GM12878 (cell line): ENCODE results near the gene COL18A1. TPM values are rescaled to one million over a fixed set of nuclear protein-coding genes. Genes with fewer than 3 reads are reported as not detected.

ENCODE experiments used
- ATAC-seq: fragments of 200-7000 bp; cut with Tn5 transposase; 3 replicates; pipeline ENCODE4 v1.9.1; 2020; ENCODE audit warnings: mild to moderate bottlenecking, moderate library complexity
- BruUV-seq: library from RNA; stranded (reverse); fragments of 400-500 nt; replicated peaks from 2 replicates; lab custom pipeline; 2021; lab: Mats Ljungman, UMichigan
- CTCF ChIA-PET: fragments of 300-600 bp; sonication (Branson Sonifier 250); formaldehyde crosslinking; extraction: SDS; loops from one replicate; lab custom pipeline; 2021; ENCODE audit warnings: inconsistent platforms; lab: Yijun Ruan, JAX
- POLR2A ChIA-PET: fragments of 350-600 bp; formaldehyde crosslinking; extraction: SDS; loops from one replicate; lab custom pipeline; 2021; ENCODE audit warnings: inconsistent platforms; lab: Charles Lee
- RAD21 ChIA-PET: fragments of 300-600 bp; sonication (Branson Sonifier 250); formaldehyde crosslinking; loops from one replicate; lab custom pipeline; 2023; ENCODE audit warnings: antibody characterized with exemption; ENCODE audit not compliant: unreplicated experiment; lab: Charles Lee
- SMC1A ChIA-PET: fragments of 300-600 bp; sonication (Branson Sonifier 250); formaldehyde crosslinking; loops from one replicate; lab custom pipeline; 2023; ENCODE audit not compliant: unreplicated experiment, uncharacterized antibody; lab: Charles Lee
- DNase-seq: peaks from one replicate; pipeline ENCODE4 v3.0.0-alpha.2; 2011; ENCODE audit warnings: low read depth, low spot score
- FAIRE-seq: peaks from 3 replicates; lab custom pipeline; 2011; peaks lifted over from hg19 to GRCh38; lab: Jason Lieb, UNC
- H2AFZ ChIP-seq: 2 replicates; pipeline ENCODE4 v1.6.0; 2011; ENCODE audit warnings: low read depth, low read length, control low read depth; ENCODE audit not compliant: control insufficient read depth
- H3K27ac ChIP-seq: 2 replicates; pipeline ENCODE4 v1.5.1; 2011; ENCODE audit warnings: control low read depth; ENCODE audit not compliant: control insufficient read depth, insufficient read depth
- H3K27me3 ChIP-seq, 2 experiments: replicated peaks in 1 of 2; 2 replicates each; pipeline versions ENCODE4 v1.6.0 to v1.6.1; 2011; ENCODE audit warnings: low read length in 1 of 2; ENCODE audit not compliant: control insufficient read depth in 2 of 2, insufficient read depth in 2 of 2
- H3K36me3 ChIP-seq, 2 experiments: 2 replicates each; pipeline ENCODE4 v1.5.1; 2011; ENCODE audit warnings: low read length in 1 of 2; ENCODE audit not compliant: control insufficient read depth in 2 of 2, insufficient read depth in 2 of 2
- H3K4me1 ChIP-seq: 2 replicates; pipeline ENCODE4 v1.6.1; 2011; ENCODE audit warnings: mild to moderate bottlenecking, low read length, moderate library complexity, mixed read lengths; ENCODE audit not compliant: control insufficient read depth, insufficient read depth
- H3K4me2 ChIP-seq: 2 replicates; pipeline ENCODE4 v1.6.0; 2011; ENCODE audit warnings: control low read depth; ENCODE audit not compliant: control insufficient read depth, insufficient read depth
- H3K4me3 ChIP-seq: fragments of 200-600 bp; sonication (generic); 2 replicates; pipeline ENCODE4 v1.5.1; 2016
- H3K79me2 ChIP-seq: 2 replicates; pipeline ENCODE4 v1.6.0; 2011; ENCODE audit warnings: low read length; ENCODE audit not compliant: control insufficient read depth, insufficient read depth
- H3K9ac ChIP-seq: 2 replicates; pipeline ENCODE4 v1.8.0; 2011; ENCODE audit warnings: low read length, control low read depth, mixed read lengths; ENCODE audit not compliant: control insufficient read depth, insufficient read depth
- H3K9me3 ChIP-seq: replicated peaks from 3 replicates; pipeline ENCODE4 v1.5.1; 2011; ENCODE audit warnings: mild to moderate bottlenecking, low read length; ENCODE audit not compliant: control insufficient read depth, insufficient read depth
- H4K20me1 ChIP-seq: 2 replicates; pipeline ENCODE4 v1.6.0; 2011; ENCODE audit not compliant: control insufficient read depth, insufficient read depth
- CEBPB ChIP-seq, 2 experiments: fragments of 150-350 bp in 1 of 2; IDR thresholded peaks; 2 replicates each; pipeline ENCODE4 v1.6.1; 2012 to 2014; ENCODE audit warnings: low read depth in 2 of 2, low read length in 2 of 2, borderline replicate concordance in 1 of 2, inconsistent platforms in 1 of 2
- E2F8 ChIP-seq: fragments of 450-650 bp; IDR thresholded peaks from 2 replicates; pipeline ENCODE4 v1.6.1; 2018; ENCODE audit warnings: mild to moderate bottlenecking, low read depth, moderate library complexity; ENCODE audit not compliant: partially characterized antibody
- EGR1 ChIP-seq, 2 experiments: IDR thresholded peaks; 1 replicate in 1 of 2; 2 replicates in 1 of 2; pipeline ENCODE4 v1.6.1; 2011 to 2012; ENCODE audit warnings: low read depth in 2 of 2, low read length in 2 of 2, borderline replicate concordance in 1 of 2, mild to moderate bottlenecking in 1 of 2, moderate library complexity in 1 of 2
- FOXM1 ChIP-seq: IDR thresholded peaks from 2 replicates; pipeline ENCODE4 v1.6.1; 2012; ENCODE audit warnings: low read depth, mild to moderate bottlenecking, inconsistent platforms, low read length, moderate library complexity
- NBN ChIP-seq: fragments of 450-650 bp; IDR thresholded peaks from 2 replicates; pipeline ENCODE4 v1.6.1; 2016
- SP1 ChIP-seq: IDR thresholded peaks from one replicate; pipeline ENCODE4 v1.6.1; 2011; ENCODE audit warnings: low read depth, low read length
- STAT3 ChIP-seq: IDR thresholded peaks from 2 replicates; pipeline ENCODE4 v1.6.1; 2011; ENCODE audit warnings: low read depth, low read length, improper control_type of control experiment
- ZNF687 ChIP-seq: fragments of 450-650 bp; IDR thresholded peaks from 2 replicates; pipeline ENCODE4 v1.6.1; 2017; ENCODE audit warnings: mild to moderate bottlenecking, moderate library complexity
- WGBS: methylation state at CpG from one replicate; pipeline ENCODE4 v1.1.6; 2016; ENCODE audit warnings: low lambda C conversion rate; ENCODE audit not compliant: insufficient replicate concordance, insufficient coverage; ENCODE audit errors: missing lambda C conversion rate; 5-methylcytosine and 5-hydroxymethylcytosine counted together
- in situ Hi-C: fragments of 300-500 bp; cut with MboI; formaldehyde crosslinking; loops from 9 replicates; pipeline ENCODE4 v1.14.3; 2018; ENCODE audit warnings: mixed read lengths
- intact Hi-C: fragments of 100-400 bp; cut with micrococcal nuclease; formaldehyde crosslinking; loops from one replicate; pipeline ENCODE4 v1.14.2; 2022; ENCODE audit not compliant: unreplicated experiment
- polyA plus RNA-seq, 11 experiments: library from polyadenylated mRNA; depleted of rRNA in 4 of 11; unstranded in 6 of 11; stranded (reverse) in 5 of 11; fragments of >200 nt; fragmentation: Nextera tagmentation in 4 of 11; fragmentation: Illumina TruSeq in 1 of 11; extraction: Ambion mirVana in 4 of 11; extraction: Trizol in 1 of 11; gene quantifications; 1 replicate in 1 of 11; 2 replicates in 10 of 11; pipeline versions ENCODE4 v1.2.1 to v1.2.3, GENCODE V29; 2011 to 2016; ENCODE audit warnings: inconsistent platforms in 2 of 11, missing spikeins in 2 of 11, low read depth in 1 of 11
- total RNA-seq, 4 experiments: library from RNA; depleted of rRNA in 3 of 4; stranded (reverse); fragments of >200 nt in 3 of 4; fragmentation: Illumina TruSeq in 1 of 4; extraction: Trizol in 1 of 4; gene quantifications; 2 replicates each; pipeline versions ENCODE4 v1.2.1 to v1.2.3, GENCODE V29; 2013 to 2021

The COL18A1 gene
- total and polyA plus RNA-seq, 10 of the 15 experiments (the other 5 are each of a cell fraction or from before 2014, with no cell fraction given): under 0.01 to 0.49 (median 0.09) TPM; not detected in 3

GRCh38 chr21:45537746-45538291 is 132.9 kb downstream of the COL18A1 start:
- Histone ChIP-seq H4K20me1 (no peaks in the 10 kb centered on the region), H3K36me3 (peaks cover 0 to 21% of the 10 kb centered on the region in 2 experiments; a peak in 2 of 4 replicates), H3K9me3 (no peaks in the 10 kb centered on the region), H3K27ac (no peak overlapping the region), H3K4me1 (no peaks in the 10 kb centered on the region), H3K4me3 (no peak overlapping the region), H3K27me3 (no peaks in the 10 kb centered on the region), H2AFZ (no peak overlapping the region), H3K4me2 (no peak overlapping the region), H3K79me2 (peaks cover 33% of the 10 kb centered on the region), H3K9ac (no peak overlapping the region)
- CTCF ChIA-PET: no interaction called here
- no TSS peak for BruUV-seq
- DNase-seq (no peak), FAIRE-seq (no peak), ATAC-seq (no peak)
- in situ Hi-C loops: no loop called here
- intact Hi-C loops: no loop called here
- POLR2A ChIA-PET: no interaction called here
- TF ChIP-seq CEBPB (IDR thresholded peaks at IDR 0.05; ENCODE audit: borderline replicate concordance in 1 of 2, low read depth in 2 of 2, low read length in 2 of 2) (no peak), STAT3 (no peak), FOXM1 (no peak), ZNF687 (no peak), E2F8 (no peak), NBN (no peak), EGR1 (IDR thresholded peaks at IDR 0.05; ENCODE audit: borderline replicate concordance in 1 of 2, low read depth in 2 of 2, low read length in 2 of 2) (no peak), SP1 (no peak)
- RAD21 ChIA-PET: no interaction called here
- 91% methylated on average over 22 of the region's 27 CpGs for whole genome bisulfite sequencing
- SMC1A ChIA-PET: no interaction called here
